ENCODE results near the gene BRPF1.

DNA sequence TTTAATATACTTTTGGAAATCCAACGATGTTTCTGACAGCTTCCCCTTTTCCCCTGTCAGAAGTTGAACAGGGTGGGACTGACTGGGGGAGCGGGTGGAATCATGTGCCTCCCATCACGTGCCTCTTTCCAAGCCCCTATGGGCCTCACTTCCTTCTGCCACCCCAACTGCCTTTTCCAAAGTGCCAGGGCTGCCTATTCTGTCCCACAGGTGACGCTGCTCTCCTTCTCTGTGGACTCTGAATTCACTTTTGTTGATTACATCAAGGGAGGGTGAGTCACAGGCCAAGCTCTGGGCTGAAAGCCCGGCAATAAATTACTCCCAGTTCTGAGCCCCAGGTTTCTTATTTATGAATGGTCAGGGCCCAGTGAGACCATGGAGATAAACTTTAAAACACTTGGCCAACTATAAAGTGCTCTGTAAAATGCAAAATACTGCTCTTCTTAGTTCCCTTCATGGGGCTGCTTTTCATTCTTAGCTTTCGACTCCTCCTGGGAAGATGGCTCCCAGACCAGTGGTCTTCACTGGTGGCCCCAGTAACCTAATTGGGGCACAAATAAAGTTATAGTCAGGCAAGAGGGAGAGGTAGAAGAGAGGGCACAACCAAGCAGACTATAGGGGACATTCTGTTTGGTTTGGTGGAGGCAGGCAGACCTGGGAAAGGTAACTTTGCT is 15.6 kb upstream of the BRPF1 start:
- TF ChIP-seq CTCF (IDR thresholded peaks at IDR 0.05) (peak; percentile 72 to 91 (median 88)), POLR2A (IDR thresholded peaks at IDR 0.05) (no peak)
